Neuronal stem cell (in vitro differentiated cells): Measurements from ENCODE around the gene TPPP3.
"Not testable (repeated sequence)": the region's sequence is repeated elsewhere in the genome, so short reads cannot be mapped to it uniquely, and the experiment has no call there.

Experiments
- DNase-seq: peaks from one replicate; pipeline ENCODE4 v3.0.0-alpha.2; 2013; ENCODE audit warnings: low spot score
- H2AFZ ChIP-seq: one replicate; pipeline ENCODE4 v1.6.1; 2013; ENCODE audit warnings: mild to moderate bottlenecking, low read length, inconsistent platforms
- H2AK5ac ChIP-seq: 2 replicates; pipeline ENCODE4 v1.6.1; 2013; ENCODE audit warnings: low read depth, mild to moderate bottlenecking, inconsistent platforms, low read length, moderate library complexity, mixed read lengths
- H2BK120ac ChIP-seq: 2 replicates; pipeline ENCODE4 v1.6.1; 2013; ENCODE audit warnings: low read depth, mild to moderate bottlenecking, inconsistent platforms, low read length, moderate library complexity, mixed read lengths
- H2BK12ac ChIP-seq: one replicate; pipeline ENCODE4 v1.6.1; 2013; ENCODE audit warnings: low read length, inconsistent platforms
- H2BK15ac ChIP-seq: 2 replicates; pipeline ENCODE4 v1.6.1; 2013; ENCODE audit warnings: mild to moderate bottlenecking, low read length, inconsistent platforms, mixed read lengths
- H2BK5ac ChIP-seq: one replicate; pipeline ENCODE4 v1.6.1; 2013; ENCODE audit warnings: inconsistent platforms, mild to moderate bottlenecking, low read length, moderate library complexity
- H3K14ac ChIP-seq: one replicate; pipeline ENCODE4 v1.6.1; 2013; ENCODE audit warnings: low read length, inconsistent platforms
- H3K18ac ChIP-seq: 2 replicates; pipeline ENCODE4 v1.6.1; 2013; ENCODE audit warnings: low read length, inconsistent platforms
- H3K23ac ChIP-seq: 2 replicates; pipeline ENCODE4 v1.6.1; 2013; ENCODE audit warnings: low read depth, mild to moderate bottlenecking, mixed read lengths, low read length, inconsistent platforms; ENCODE audit not compliant: poor library complexity
- H3K27ac ChIP-seq: replicated peaks from 3 replicates; pipeline ENCODE4 v1.5.1; 2013; ENCODE audit warnings: low read length, inconsistent platforms
- H3K27me3 ChIP-seq, 3 experiments: 2 replicates each; pipeline ENCODE4 v1.6.1; 2013; ENCODE audit warnings: low read length in 3 of 3, mild to moderate bottlenecking in 2 of 3, inconsistent platforms in 1 of 3, low read depth in 1 of 3, mixed read lengths in 1 of 3, moderate library complexity in 1 of 3; ENCODE audit not compliant: control insufficient read depth in 3 of 3, insufficient read depth in 3 of 3
- H3K36me3 ChIP-seq, 2 donors: replicated peaks in 1 of 2; 2 replicates each; pipeline ENCODE4 v1.6.1; 2013; ENCODE audit warnings: low read length in 2 of 2; ENCODE audit not compliant: control insufficient read depth in 2 of 2, insufficient read depth in 2 of 2
- H3K4ac ChIP-seq: 2 replicates; pipeline ENCODE4 v1.6.1; 2013; ENCODE audit warnings: inconsistent platforms, mild to moderate bottlenecking, low read length, moderate library complexity
- H3K4me1 ChIP-seq, 2 donors: 1 replicate in 1 of 2; 2 replicates in 1 of 2; pipeline ENCODE4 v1.6.1; 2013; ENCODE audit warnings: low read length in 2 of 2, low read depth in 1 of 2; ENCODE audit not compliant: control insufficient read depth in 2 of 2, insufficient read depth in 1 of 2
- H3K4me2 ChIP-seq: one replicate; pipeline ENCODE4 v1.6.1; 2013; ENCODE audit warnings: mild to moderate bottlenecking, low read length, inconsistent platforms; ENCODE audit not compliant: insufficient read depth, poor library complexity, severe bottlenecking
- H3K4me3 ChIP-seq, 2 donors: 2 replicates each; pipeline ENCODE4 v1.5.1; 2013; ENCODE audit warnings: low read length in 2 of 2, mild to moderate bottlenecking in 2 of 2, inconsistent platforms in 1 of 2, moderate library complexity in 1 of 2
- H3K79me1 ChIP-seq: one replicate; pipeline ENCODE4 v1.6.1; 2013; ENCODE audit warnings: low read depth, mild to moderate bottlenecking, inconsistent platforms, low read length, moderate library complexity
- H3K9ac ChIP-seq: one replicate; pipeline ENCODE4 v1.6.1; 2013; ENCODE audit warnings: mild to moderate bottlenecking, low read depth, low read length, inconsistent platforms; ENCODE audit not compliant: poor library complexity
- H3K9me3 ChIP-seq, 2 donors: replicated peaks in 1 of 2; 2 replicates each; pipeline versions ENCODE3 to v1.6.1; 2013; ENCODE audit warnings: low read length in 2 of 2, mild to moderate bottlenecking in 2 of 2, inconsistent platforms in 1 of 2, low read depth in 1 of 2, mixed read lengths in 1 of 2, moderate library complexity in 1 of 2; ENCODE audit not compliant: control insufficient read depth in 2 of 2, insufficient read depth in 1 of 2
- H4K8ac ChIP-seq: one replicate; pipeline ENCODE4 v1.6.1; 2013; ENCODE audit warnings: low read depth, mild to moderate bottlenecking, inconsistent platforms, low read length, moderate library complexity
- H4K91ac ChIP-seq: one replicate; pipeline ENCODE4 v1.6.1; 2013; ENCODE audit warnings: low read length, low read depth, mild to moderate bottlenecking, inconsistent platforms; ENCODE audit not compliant: poor library complexity
- WGBS, 2 donors: extraction: QIAGEN DNeasy Blood & Tissue Kit; methylation state at CpG; one replicate each; pipeline ENCODE4 v1.1.7; 2013; ENCODE audit warnings: missing lambda C conversion rate in 2 of 2, mixed read lengths in 1 of 2; ENCODE audit not compliant: insufficient read length in 2 of 2, insufficient replicate concordance in 1 of 2; ENCODE audit errors: extremely low coverage in 2 of 2; 5-methylcytosine and 5-hydroxymethylcytosine counted together

Gene TPPP3

GRCh38 chr16:67361038-67361437 lies 32.3 kb downstream of the TPPP3 start:
- Histone ChIP-seq H2AK5ac (no peak overlapping the region), H2BK5ac (no peak overlapping the region), H3K9ac (no peak overlapping the region), H3K14ac (no peak overlapping the region), H2BK12ac (no peak overlapping the region), H2BK15ac (no peak overlapping the region), H3K4me2 (no peak overlapping the region), H2AFZ (no peak overlapping the region), H3K79me1 (no peaks in the 10 kb centered on the region), H2BK120ac (no peak overlapping the region), H3K18ac (no peak overlapping the region), H3K4ac (no peak overlapping the region), H3K9me3 (no peaks in the 10 kb centered on the region), H3K27me3 (peaks cover 0 to 38% (median 0%) of the 10 kb centered on the region in 3 experiments), H3K23ac (no peak overlapping the region), H3K27ac (no peak overlapping the region), H3K4me1 (peaks cover 2 to 4% of the 10 kb centered on the region in 2 donors), H4K8ac (no peak overlapping the region), H3K36me3 (no peaks in the 10 kb centered on the region), H3K4me3 (no peak overlapping the region), H4K91ac (no peak overlapping the region)
- no CpG with 5 or more reads among the region's 3 CpGs for WGBS, 2 donors
- no peak for DNase-seq

DNA sequence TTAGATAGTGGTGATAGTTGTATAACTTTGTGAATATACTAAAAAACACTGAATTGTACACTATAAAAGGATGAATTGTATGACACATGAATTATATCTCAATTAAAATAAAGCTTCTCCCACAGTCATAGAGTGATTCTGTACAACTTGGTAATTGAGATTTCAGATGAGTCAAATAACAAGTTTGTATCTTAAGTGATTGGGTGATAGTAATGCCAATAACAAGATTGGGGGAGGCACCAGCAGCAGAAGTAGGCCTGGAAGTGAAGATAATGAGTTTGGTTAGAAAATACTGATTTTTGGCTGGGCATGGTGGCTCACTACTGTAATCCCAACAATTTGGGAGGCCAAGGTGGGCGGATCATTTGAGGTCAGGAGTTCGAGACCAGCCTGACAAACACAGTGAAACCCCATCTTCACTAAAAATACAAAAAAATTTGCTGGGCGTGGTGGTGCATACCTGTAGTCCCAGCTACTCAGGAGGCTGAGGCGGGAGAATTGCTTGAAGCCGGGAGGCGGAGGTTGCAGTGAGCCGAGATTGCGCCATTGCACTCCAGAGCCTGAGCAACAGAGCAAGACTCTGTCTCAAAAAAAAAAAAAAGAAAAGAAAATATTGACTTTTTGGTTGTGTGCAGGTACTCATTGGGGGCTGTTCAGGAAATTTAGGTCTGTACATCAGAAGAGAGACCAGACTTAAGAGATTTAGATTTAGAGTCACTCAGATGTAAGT lies 33.6 kb downstream of the TPPP3 start:
- no CpG with 5 or more reads among the region's 8 CpGs for WGBS, 2 donors
- not testable (repeated sequence) for DNase-seq, H3K4me3 ChIP-seq

GRCh38 chr16:67357561-67357960 lies 35.7 kb downstream of the TPPP3 start:
- Histone ChIP-seq H2AFZ (no peak overlapping the region), H3K4ac (no peak overlapping the region), H3K79me1 (no peaks in the 10 kb centered on the region), H3K27me3 (peaks cover 0 to 33% (median 0%) of the 10 kb centered on the region in 3 experiments), H2BK12ac (no peak overlapping the region), H3K27ac (no peak overlapping the region), H3K9ac (no peak overlapping the region), H3K23ac (no peak overlapping the region), H2BK120ac (no peak overlapping the region), H2BK15ac (no peak overlapping the region), H2BK5ac (no peak overlapping the region), H2AK5ac (no peak overlapping the region), H3K4me1 (no peaks in the 10 kb centered on the region), H3K14ac (no peak overlapping the region), H3K18ac (no peak overlapping the region), H3K36me3 (no peaks in the 10 kb centered on the region), H3K4me2 (no peak overlapping the region), H3K9me3 (no peaks in the 10 kb centered on the region), H3K4me3 (no peak overlapping the region), H4K8ac (no peak overlapping the region), H4K91ac (no peak overlapping the region)
- no CpG with 5 or more reads among the region's 4 CpGs for WGBS, 2 donors
- DNase-seq: no peak

More for the DNA sequence above, 33.6 kb downstream of the TPPP3 start:
- H4K91ac ChIP-seq, H2AFZ ChIP-seq, H2BK15ac ChIP-seq, H3K4ac ChIP-seq, H2AK5ac ChIP-seq, H2BK5ac ChIP-seq, H3K14ac ChIP-seq, H3K23ac ChIP-seq, H3K4me1 ChIP-seq, H2BK120ac ChIP-seq, H3K4me2 ChIP-seq, H4K8ac ChIP-seq, H3K79me1 ChIP-seq, H3K18ac ChIP-seq, H3K36me3 ChIP-seq, H3K9ac ChIP-seq, H3K9me3 ChIP-seq, H3K27ac ChIP-seq, H2BK12ac ChIP-seq: not testable (repeated sequence)
- peaks cover 0 to 37% (median 0%) of the 10 kb centered on the region in 3 experiments for H3K27me3 ChIP-seq

- Histone ChIP-seq H4K91ac (no peak overlapping the region), H3K36me3 (no peaks in the 10 kb centered on the region), H3K4ac (no peak overlapping the region), H2AFZ (no peak overlapping the region), H3K9me3 (no peaks in the 10 kb centered on the region), H3K4me1 (no peaks in the 10 kb centered on the region), H3K27me3 (peaks cover 0 to 36% (median 0%) of the 10 kb centered on the region in 3 experiments), H3K18ac (no peak overlapping the region), H2BK120ac (no peak overlapping the region), H2BK5ac (no peak overlapping the region), H3K14ac (no peak overlapping the region), H2AK5ac (no peak overlapping the region), H3K27ac (no peak overlapping the region), H3K4me2 (no peak overlapping the region), H2BK15ac (no peak overlapping the region), H2BK12ac (no peak overlapping the region), H3K23ac (no peak overlapping the region), H4K8ac (no peak overlapping the region), H3K9ac (no peak overlapping the region), H3K4me3 (no peak overlapping the region), H3K79me1 (no peaks in the 10 kb centered on the region)
- WGBS, 2 donors: no CpG with 5 or more reads among the region's 3 CpGs
- no peak for DNase-seq
Measured at GRCh38 chr16:67356396-67356795, 36.9 kb downstream of the TPPP3 start.
